Esophagus muscularis mucosa (tissue), 4 donors: Measurements from ENCODE around the gene WDR82. TPM values are rescaled to one million over a fixed set of nuclear protein-coding genes. Genes with fewer than 3 reads are reported as not detected.

Experiments used
- DNase-seq: peaks from one replicate; pipeline ENCODE4 v3.0.0-alpha.2; 2017; ENCODE audit errors: extremely low spot score
- H3K27ac ChIP-seq, 4 donors: fragments of 200-600 bp; sonication (generic); replicated peaks in 1 of 4; 1 replicate in 3 of 4; 2 replicates in 1 of 4; pipeline ENCODE4 v1.5.1; 2016 to 2019; ENCODE audit warnings: mild to moderate bottlenecking in 1 of 4
- H3K27me3 ChIP-seq, 4 donors: fragments of 200-600 bp; sonication (generic); one replicate each; pipeline versions ENCODE4 v1.5.1 to v1.6.0; 2016 to 2019
- H3K36me3 ChIP-seq, 4 donors: fragments of 200-600 bp; sonication (generic); one replicate each; pipeline ENCODE4 v1.5.1; 2016 to 2019
- H3K4me1 ChIP-seq, 4 donors: fragments of 200-600 bp; sonication (generic); one replicate each; pipeline ENCODE4 v1.5.1; 2016 to 2019
- H3K4me3 ChIP-seq, 4 donors: fragments of 200-600 bp; sonication (generic); 1 replicate in 2 of 4; 2 replicates in 2 of 4; pipeline ENCODE4 v1.5.1; 2016 to 2019; ENCODE audit warnings: mild to moderate bottlenecking in 4 of 4, moderate library complexity in 1 of 4
- H3K9me3 ChIP-seq, 4 donors: fragments of 200-600 bp; sonication (generic); 1 replicate in 3 of 4; 2 replicates in 1 of 4; pipeline ENCODE4 v1.5.1; 2016 to 2019
- CTCF ChIP-seq, 3 experiments: fragments of 200-600 bp in 2 of 3; fragments of 450-650 bp in 1 of 3; sonication (generic) in 2 of 3; IDR thresholded peaks; one replicate each; pipeline ENCODE4 v1.5.1; 2017 to 2019; ENCODE audit warnings: antibody characterized with exemption in 3 of 3, mild to moderate bottlenecking in 2 of 3, moderate library complexity in 1 of 3
- EP300 ChIP-seq: sonication (generic); formaldehyde crosslinking; IDR thresholded peaks from one replicate; pipeline ENCODE4 v1.6.1; 2017; ENCODE audit warnings: antibody characterized with exemption
- POLR2A ChIP-seq: fragments of 450-650 bp; IDR thresholded peaks from one replicate; pipeline ENCODE4 v1.6.1; 2017; ENCODE audit warnings: antibody characterized with exemption, moderate library complexity, mild to moderate bottlenecking, low read depth
- POLR2AphosphoS5 ChIP-seq, 2 donors: sonication (generic); formaldehyde crosslinking; IDR thresholded peaks; one replicate each; pipeline ENCODE4 v1.6.1; 2017; ENCODE audit warnings: antibody characterized with exemption in 2 of 2
- WGBS: methylation state at CpG from one replicate; pipeline ENCODE4 v1.1.5; 2018; 5-methylcytosine and 5-hydroxymethylcytosine counted together
- intact Hi-C: fragments of 100-400 bp; cut with DNase I; formaldehyde crosslinking; loops from one replicate; pipeline ENCODE4 v1.15.1; 2023
- total RNA-seq, 4 donors: library from RNA; depleted of rRNA; stranded (reverse); fragments of >200 nt; gene quantifications; one replicate each; pipeline versions ENCODE4 v1.1.0 to v1.2.1, GENCODE V29; 2016

The WDR82 gene
- total RNA-seq, 4 donors from 2014 or later, result 62.6 to 101 (median 80.9) TPM

GRCh38 chr3:52259448-52259847 lies 19.0 kb downstream of the WDR82 start:
- TF ChIP-seq POLR2A, result no peak
- no peak for TF ChIP-seq POLR2AphosphoS5 (IDR thresholded peaks at IDR 0.05)
- no peak for TF ChIP-seq CTCF (IDR thresholded peaks at IDR 0.05)
- TF ChIP-seq EP300, result no peak
- no peaks in the 10 kb centered on the region for H3K9me3 ChIP-seq
- H3K27me3 ChIP-seq, result no peaks in the 10 kb centered on the region
- peaks cover 80 to 100% (median 100%) of the 10 kb centered on the region in 4 donors for H3K36me3 ChIP-seq
- 82% methylated on average over 4 of the region's 4 CpGs for WGBS
- H3K4me3 ChIP-seq, result no peak overlapping the region
- H3K27ac ChIP-seq, result peak overlapping the region in 3 of 4 donors; percentile 11 to 56 (median 45)
- no peak for DNase-seq
- intact Hi-C loops, result no loop called here
- H3K4me1 ChIP-seq, result peaks cover 0 to 65% (median 49%) of the 10 kb centered on the region in 4 donors

GRCh38 chr3:52259035-52259434 lies 19.4 kb downstream of the WDR82 start:
- H3K4me3 ChIP-seq, result no peak overlapping the region
- peaks cover 76 to 100% (median 99%) of the 10 kb centered on the region in 4 donors for H3K36me3 ChIP-seq
- H3K27ac ChIP-seq, result peak overlapping the region in 3 of 4 donors; percentile 11 to 56 (median 45)
- DNase-seq, result no peak
- intact Hi-C loops, result no loop called here
- H3K4me1 ChIP-seq, result peaks cover 0 to 66% (median 50%) of the 10 kb centered on the region in 4 donors
- no peaks in the 10 kb centered on the region for H3K27me3 ChIP-seq
- WGBS, result 53% methylated on average over 1 of the region's 1 CpG
- no peak for TF ChIP-seq POLR2A
- TF ChIP-seq EP300, result no peak
- TF ChIP-seq CTCF (IDR thresholded peaks at IDR 0.05), result no peak
- TF ChIP-seq POLR2AphosphoS5 (IDR thresholded peaks at IDR 0.05), result no peak
- no peaks in the 10 kb centered on the region for H3K9me3 ChIP-seq

- H3K36me3 ChIP-seq, result peaks cover 69 to 100% (median 99%) of the 10 kb centered on the region in 4 donors
- no peak for TF ChIP-seq POLR2A
- TF ChIP-seq POLR2AphosphoS5 (IDR thresholded peaks at IDR 0.05), result no peak
- no peak for TF ChIP-seq EP300
- TF ChIP-seq CTCF (IDR thresholded peaks at IDR 0.05), result no peak
- WGBS, result 76% methylated on average over 4 of the region's 4 CpGs
- peak overlapping the region in 3 of 4 donors; percentile 63 to 67 (median 65) for H3K27ac ChIP-seq
- no peaks in the 10 kb centered on the region for H3K9me3 ChIP-seq
- H3K27me3 ChIP-seq, result no peaks in the 10 kb centered on the region
- DNase-seq, result no peak
- H3K4me1 ChIP-seq, result peaks cover 0 to 66% (median 50%) of the 10 kb centered on the region in 4 donors
- no peak overlapping the region for H3K4me3 ChIP-seq
- intact Hi-C loops, result no loop called here
Observed at GRCh38 chr3:52257911-52258310, 20.5 kb downstream of the WDR82 start.

GRCh38 chr3:52256622-52257021 lies 21.8 kb downstream of the WDR82 start:
- Histone ChIP-seq H3K27ac (peak overlapping the region in 1 of 4 donors; percentile 63), H3K9me3 (no peaks in the 10 kb centered on the region), H3K4me1 (peaks cover 0 to 55% (median 44%) of the 10 kb centered on the region in 4 donors), H3K4me3 (no peak overlapping the region), H3K36me3 (peaks cover 66 to 100% (median 96%) of the 10 kb centered on the region in 4 donors), H3K27me3 (no peaks in the 10 kb centered on the region)
- DNase-seq, result no peak
- intact Hi-C loops, result loop anchor here (1.0 kb wide), 1 partner anchor 14 kb away; no protein-coding TSS in a partner anchor
- 86% methylated on average over 4 of the region's 4 CpGs for WGBS
- TF ChIP-seq CTCF (IDR thresholded peaks at IDR 0.05), result no peak
- TF ChIP-seq EP300, result no peak
- no peak for TF ChIP-seq POLR2A
- TF ChIP-seq POLR2AphosphoS5 (IDR thresholded peaks at IDR 0.05), result no peak

- H3K9me3 ChIP-seq, result no peaks in the 10 kb centered on the region
- H3K4me1 ChIP-seq, result peaks cover 0 to 52% (median 44%) of the 10 kb centered on the region in 4 donors
- no peak for TF ChIP-seq CTCF (IDR thresholded peaks at IDR 0.05)
- TF ChIP-seq POLR2A, result no peak
- no peak for TF ChIP-seq EP300
- no peak for TF ChIP-seq POLR2AphosphoS5 (IDR thresholded peaks at IDR 0.05)
- no peak overlapping the region for H3K4me3 ChIP-seq
- DNase-seq, result no peak
- H3K36me3 ChIP-seq, result peaks cover 66 to 100% (median 96%) of the 10 kb centered on the region in 4 donors
- peak overlapping the region in 1 of 4 donors; percentile 63 for H3K27ac ChIP-seq
- 84% methylated on average over 3 of the region's 3 CpGs for WGBS
- intact Hi-C loops, result loop anchor here (1.0 kb wide), 1 partner anchor 14 kb away; no protein-coding TSS in a partner anchor
- no peaks in the 10 kb centered on the region for H3K27me3 ChIP-seq
Observed at GRCh38 chr3:52256159-52256558, 22.3 kb downstream of the WDR82 start.
